ENCODE data around the gene EFHB.
"Not testable (repeated sequence)": the region's sequence is repeated elsewhere in the genome, so short reads cannot be mapped to it uniquely, and the experiment has no call there.

The EFHB gene

DNA sequence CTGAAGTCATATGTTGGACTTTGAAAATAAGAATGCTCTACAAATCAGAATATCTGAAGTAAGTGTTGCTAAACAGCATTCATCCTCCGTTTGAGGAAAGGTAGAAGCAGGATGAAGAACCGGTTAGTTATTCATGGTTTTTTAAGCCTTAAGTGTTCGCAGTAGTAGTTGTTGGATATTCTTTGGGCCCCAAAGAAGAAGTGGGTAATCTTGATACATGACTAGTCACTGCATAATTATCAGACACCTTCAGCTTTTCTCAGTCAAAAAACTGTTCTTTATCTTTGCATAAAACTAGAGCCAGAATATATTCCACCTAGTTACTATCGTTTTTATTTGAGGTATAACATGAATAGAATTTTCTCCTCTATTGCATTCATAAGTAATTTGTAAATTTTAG lies 26.7 kb upstream of the EFHB start:
- no peak overlapping the region for H3K4me3 ChIP-seq (ENCODE audit: low read length)
- TF ChIP-seq, protein P1, sequence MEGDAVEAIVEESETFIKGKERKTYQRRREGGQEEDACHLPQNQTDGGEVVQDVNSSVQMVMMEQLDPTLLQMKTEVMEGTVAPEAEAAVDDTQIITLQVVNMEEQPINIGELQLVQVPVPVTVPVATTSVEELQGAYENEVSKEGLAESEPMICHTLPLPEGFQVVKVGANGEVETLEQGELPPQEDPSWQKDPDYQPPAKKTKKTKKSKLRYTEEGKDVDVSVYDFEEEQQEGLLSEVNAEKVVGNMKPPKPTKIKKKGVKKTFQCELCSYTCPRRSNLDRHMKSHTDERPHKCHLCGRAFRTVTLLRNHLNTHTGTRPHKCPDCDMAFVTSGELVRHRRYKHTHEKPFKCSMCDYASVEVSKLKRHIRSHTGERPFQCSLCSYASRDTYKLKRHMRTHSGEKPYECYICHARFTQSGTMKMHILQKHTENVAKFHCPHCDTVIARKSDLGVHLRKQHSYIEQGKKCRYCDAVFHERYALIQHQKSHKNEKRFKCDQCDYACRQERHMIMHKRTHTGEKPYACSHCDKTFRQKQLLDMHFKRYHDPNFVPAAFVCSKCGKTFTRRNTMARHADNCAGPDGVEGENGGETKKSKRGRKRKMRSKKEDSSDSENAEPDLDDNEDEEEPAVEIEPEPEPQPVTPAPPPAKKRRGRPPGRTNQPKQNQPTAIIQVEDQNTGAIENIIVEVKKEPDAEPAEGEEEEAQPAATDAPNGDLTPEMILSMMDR (conservative IDR thresholded peaks at IDR 0.05; ENCODE audit: low read length): no peak
- DNase-seq (ENCODE audit: low read depth): no peak

DNA sequence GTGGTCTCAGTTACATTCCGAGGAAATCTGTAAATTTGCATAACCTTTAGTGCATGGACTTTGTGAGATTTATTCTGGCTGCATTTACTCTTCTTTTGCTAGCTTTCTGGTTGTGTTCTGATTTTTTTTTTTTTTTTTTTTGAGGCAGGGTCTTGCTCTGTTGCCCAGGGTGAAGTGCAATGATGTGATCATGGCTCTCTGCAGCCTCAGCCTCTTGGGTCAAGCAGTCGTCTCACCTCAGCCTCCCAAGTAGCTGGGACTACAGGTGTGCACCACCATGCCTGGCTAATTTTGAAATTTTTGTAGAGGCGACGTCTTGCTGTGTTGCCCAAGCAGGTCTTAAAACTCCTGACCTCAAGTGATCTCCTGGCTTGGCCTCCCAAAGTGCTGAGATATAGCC lies 25.5 kb upstream of the EFHB start:
- H3K4me3 ChIP-seq (ENCODE audit: low read length): no peak overlapping the region
- no peak for DNase-seq (ENCODE audit: low read depth)
- TF ChIP-seq, protein P1 (conservative IDR thresholded peaks at IDR 0.05; ENCODE audit: low read length): no peak

DNA sequence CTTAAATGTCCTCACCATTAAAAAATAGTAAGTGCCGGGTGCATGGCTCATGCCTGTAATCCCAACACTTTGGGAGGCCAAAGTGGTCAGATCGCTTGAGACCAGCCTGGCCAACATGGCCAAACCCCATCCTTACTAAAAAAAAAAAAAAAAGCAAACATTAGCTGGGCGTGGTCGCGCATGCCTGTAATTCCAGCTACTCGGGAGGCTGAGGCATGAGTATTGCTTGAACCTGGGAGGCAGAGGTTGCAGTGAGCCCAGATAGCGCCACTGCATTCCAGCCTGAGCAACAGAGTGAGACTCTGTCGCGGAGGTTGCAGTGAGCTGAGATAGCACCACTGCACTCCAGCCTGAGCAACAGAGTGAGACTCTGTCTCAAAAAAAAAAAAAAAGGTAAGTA lies 23.3 kb upstream of the EFHB start:
- not testable (repeated sequence) for H3K4me3 ChIP-seq (ENCODE audit: low read length); DNase-seq (ENCODE audit: low read depth)

DNA sequence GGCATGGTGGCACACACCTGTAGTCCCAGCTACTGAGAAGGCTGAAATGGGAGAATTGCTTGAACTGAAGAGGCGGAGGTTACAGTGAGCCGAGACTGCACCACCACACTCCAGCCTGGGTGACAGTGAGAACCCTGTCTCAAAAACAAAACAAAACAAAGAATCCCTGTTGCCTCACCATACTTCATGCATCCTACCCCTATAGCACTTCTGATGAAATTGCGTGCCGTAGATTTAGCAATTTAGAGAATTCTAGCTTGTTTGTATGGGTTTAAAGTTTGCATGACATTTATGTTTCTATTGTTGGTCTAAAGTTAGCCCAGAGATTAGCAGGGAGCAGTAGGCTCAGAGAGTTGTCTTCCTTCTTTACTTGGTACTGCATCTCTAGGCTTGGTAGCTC lies 20.7 kb upstream of the EFHB start:
- no peak for DNase-seq (ENCODE audit: low read depth)
- TF ChIP-seq, protein P1 (conservative IDR thresholded peaks at IDR 0.05; ENCODE audit: low read length): no peak
- H3K4me3 ChIP-seq (ENCODE audit: low read length): no peak overlapping the region

DNA sequence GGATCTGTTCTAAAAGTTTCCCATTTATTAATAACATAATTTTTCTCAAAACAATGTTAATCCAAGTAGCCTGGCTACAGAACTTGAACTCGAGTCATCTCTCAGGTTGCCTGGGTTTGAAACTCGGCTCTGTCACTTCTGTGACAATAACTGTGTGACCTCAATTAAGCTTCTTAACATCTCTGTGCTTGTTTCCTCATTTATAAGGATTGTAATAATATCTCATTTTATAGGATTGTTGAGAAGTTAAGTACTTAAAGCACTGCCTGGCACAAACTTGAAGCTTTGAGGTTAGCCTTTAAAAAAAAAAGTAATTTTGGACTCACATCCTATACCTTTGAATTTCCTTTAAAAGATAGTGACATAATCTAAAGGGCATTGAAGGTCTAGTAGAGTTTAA lies 16.3 kb upstream of the EFHB start:
- TF ChIP-seq, protein P1 (conservative IDR thresholded peaks at IDR 0.05; ENCODE audit: low read length): no peak

DNA sequence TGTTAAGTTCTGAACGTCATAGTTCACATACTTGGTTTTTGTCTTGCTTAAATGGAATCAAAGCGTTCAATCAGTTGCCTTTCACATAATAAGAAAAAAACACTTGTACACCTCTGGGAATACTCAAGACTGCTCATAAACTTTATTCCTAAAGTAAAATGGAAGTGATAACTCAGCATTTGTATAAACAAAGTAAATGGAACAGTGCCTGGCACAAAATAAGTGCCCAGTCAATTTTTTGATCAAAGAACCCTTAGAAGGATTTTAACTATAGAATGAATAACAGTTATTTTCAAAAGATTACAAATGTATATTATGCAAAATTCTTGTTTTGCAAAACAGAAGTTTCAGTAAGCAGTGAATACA lies 14.2 kb upstream of the EFHB start:
- TF ChIP-seq, protein P1 (conservative IDR thresholded peaks at IDR 0.05; ENCODE audit: low read length): no peak
- H3K4me3 ChIP-seq (ENCODE audit: low read length): peak overlapping the region; percentile 96
- DNase-seq (ENCODE audit: low read depth): no peak

More for the DNA sequence above, 16.3 kb upstream of the EFHB start:
- no peak for DNase-seq (ENCODE audit: low read depth)
- H3K4me3 ChIP-seq (ENCODE audit: low read length): no peak overlapping the region

DNA sequence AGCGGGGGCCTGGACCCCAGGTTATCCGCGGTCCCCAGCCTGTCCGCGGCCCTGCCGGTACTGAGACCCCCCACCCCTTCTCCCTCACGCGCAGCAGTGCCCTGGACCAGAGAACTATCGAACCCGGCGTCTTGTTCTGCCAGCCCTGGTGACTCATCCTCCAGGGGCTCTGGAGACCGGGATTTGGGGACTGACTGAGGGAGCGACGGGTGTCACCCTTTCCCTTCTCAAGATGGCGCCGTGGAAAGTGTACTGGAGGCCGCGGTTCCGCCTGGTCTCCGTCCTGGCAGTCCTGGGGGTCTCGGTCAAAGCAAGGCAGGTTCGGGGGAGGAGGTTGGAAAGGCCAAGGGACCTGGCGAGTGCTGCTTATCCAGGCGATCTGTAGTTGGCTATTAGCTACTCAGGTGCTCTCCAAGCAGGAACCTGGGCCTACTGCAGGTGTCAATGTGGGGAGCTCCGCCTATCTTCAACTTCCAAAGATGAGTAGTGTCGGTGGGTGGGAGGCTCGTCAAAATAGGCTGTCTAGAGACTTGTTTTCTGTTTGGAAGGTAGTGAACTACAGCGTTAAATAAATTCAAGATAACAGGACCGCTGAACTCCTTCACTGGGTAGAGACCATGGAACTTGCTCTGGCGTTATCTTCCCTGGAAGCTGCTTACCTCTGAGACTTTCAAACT lies 13.7 kb upstream of the EFHB start:
- peak; percentile 53 for DNase-seq (ENCODE audit: low read depth)
- TF ChIP-seq, protein P1 (conservative IDR thresholded peaks at IDR 0.05; ENCODE audit: low read length): no peak
- H3K4me3 ChIP-seq (ENCODE audit: low read length): peak overlapping the region; percentile 96

All from AG10803 (cell line).